ENCODE measurements around the gene ERF.

Gene ERF

DNA sequence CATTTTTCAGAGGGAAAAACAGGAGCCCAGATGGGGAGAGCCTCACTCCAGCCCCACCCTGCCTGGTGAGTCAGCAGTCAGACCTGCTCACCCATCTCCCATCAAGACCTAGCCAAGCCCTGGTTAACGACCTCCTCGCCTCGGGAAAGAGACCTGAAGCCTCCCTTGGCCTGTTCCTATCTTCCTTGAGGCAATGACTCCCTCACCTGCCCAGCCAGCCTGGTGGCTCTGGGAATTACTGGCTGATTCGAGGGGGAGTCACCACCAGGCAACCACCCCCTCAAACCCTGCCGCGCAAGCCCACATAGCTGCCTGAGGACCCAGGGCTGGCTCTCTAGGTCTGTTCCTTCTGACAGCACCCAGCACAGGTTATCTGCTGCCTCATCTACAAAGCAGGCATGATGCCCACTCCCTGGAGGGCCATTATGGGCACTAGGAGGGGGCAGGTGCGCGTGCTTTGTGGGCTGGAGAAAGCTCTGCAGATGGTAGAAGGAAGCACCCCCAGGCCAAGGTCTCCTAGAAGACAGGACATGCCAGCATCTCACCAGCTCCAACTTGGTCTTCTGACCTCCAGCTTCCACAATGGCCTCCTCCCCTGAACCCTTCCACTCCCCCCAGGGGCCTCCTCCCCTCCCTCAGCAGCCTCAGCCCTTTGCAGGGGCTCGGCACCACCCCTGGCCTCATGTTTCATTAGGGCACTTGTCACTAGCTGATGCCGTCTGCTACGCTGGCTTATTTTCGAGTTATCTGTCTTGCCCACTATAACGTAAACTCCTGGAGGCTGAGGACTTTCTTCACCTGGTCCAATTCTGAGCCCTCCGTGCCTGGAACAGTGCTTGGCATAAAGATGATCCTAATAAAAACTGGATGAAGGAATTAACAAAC, 47.8 kb downstream of the ERF start:
- TF ChIP-seq, protein P1, sequence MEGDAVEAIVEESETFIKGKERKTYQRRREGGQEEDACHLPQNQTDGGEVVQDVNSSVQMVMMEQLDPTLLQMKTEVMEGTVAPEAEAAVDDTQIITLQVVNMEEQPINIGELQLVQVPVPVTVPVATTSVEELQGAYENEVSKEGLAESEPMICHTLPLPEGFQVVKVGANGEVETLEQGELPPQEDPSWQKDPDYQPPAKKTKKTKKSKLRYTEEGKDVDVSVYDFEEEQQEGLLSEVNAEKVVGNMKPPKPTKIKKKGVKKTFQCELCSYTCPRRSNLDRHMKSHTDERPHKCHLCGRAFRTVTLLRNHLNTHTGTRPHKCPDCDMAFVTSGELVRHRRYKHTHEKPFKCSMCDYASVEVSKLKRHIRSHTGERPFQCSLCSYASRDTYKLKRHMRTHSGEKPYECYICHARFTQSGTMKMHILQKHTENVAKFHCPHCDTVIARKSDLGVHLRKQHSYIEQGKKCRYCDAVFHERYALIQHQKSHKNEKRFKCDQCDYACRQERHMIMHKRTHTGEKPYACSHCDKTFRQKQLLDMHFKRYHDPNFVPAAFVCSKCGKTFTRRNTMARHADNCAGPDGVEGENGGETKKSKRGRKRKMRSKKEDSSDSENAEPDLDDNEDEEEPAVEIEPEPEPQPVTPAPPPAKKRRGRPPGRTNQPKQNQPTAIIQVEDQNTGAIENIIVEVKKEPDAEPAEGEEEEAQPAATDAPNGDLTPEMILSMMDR (IDR thresholded peaks at IDR 0.05; ENCODE audit: insufficient read depth, low read length, missing control alignments), result no peak
- H3K4me3 ChIP-seq (ENCODE audit: low read depth, low read length), result no peak overlapping the region
- DNase-seq (ENCODE audit: low read depth, low spot score), result no peak
- CTCF ChIA-PET, result interaction anchor here (1.4 to 3.1 kb wide), 5 partner anchors 10 to 98 kb away, joined by 4 to 16 read pairs (median 8); partner anchors contain the start of gene DEDD2
- POLR2A ChIA-PET, result interaction anchor here (1.0 kb wide), 1 partner anchor 12 kb away, joined by 3 read pairs; no protein-coding TSS in a partner anchor

DNA sequence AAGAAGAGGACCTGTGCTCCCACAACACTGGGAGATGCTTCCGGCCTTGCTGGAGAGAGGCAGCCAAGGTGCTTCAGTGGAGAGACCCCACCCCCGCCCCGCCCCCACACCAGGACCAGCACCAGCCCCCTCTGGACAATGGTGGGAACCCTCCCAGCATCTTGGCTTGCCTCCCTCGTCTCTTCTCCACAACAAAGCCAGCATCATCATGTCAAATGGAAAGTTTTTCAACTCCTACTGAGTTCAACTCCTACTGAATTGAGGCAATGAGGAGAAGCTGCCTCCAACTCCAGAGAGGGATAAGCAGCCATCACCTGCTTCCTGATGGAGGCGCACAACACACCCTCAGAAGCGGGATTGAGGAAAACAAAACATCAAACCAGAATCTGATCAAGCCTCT, 50.3 kb downstream of the ERF start:
- CTCF ChIA-PET, result interaction anchor here (1.5 to 1.6 kb wide), 2 partner anchors 11 to 20 kb away, joined by 5 to 9 read pairs; no protein-coding TSS in a partner anchor
- DNase-seq (ENCODE audit: low read depth, low spot score), result no peak
- no peak overlapping the region for H3K4me3 ChIP-seq (ENCODE audit: low read depth, low read length)
- POLR2A ChIA-PET, result no interaction called here
- TF ChIP-seq, protein P1 (IDR thresholded peaks at IDR 0.05; ENCODE audit: insufficient read depth, low read length, missing control alignments), result no peak

DNA sequence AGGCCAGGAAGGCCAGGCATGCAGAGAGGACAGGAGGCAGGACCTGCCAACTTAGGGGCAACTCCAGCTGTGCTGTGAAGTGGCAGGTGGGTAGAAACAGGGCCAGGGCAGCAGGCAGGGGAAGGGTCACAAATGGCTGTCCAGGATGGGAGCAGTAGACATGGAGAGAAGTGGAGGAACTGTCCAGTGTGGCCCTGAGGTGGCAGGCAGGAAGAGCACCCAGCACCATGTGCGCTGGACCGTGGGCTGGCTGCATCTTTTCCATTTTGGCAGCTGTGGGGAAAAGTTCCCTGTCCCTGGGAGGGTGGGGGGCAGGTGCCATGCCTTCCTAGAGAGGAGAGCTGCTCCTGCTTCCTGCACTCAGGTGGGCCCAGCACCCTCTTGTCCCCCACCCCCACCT, 51.2 kb downstream of the ERF start:
- no peak overlapping the region for H3K4me3 ChIP-seq (ENCODE audit: low read depth, low read length)
- POLR2A ChIA-PET, result interaction anchor here (0.6 kb wide), 1 partner anchor 117 kb away, joined by 3 read pairs; no protein-coding TSS in a partner anchor
- TF ChIP-seq, protein P1 (IDR thresholded peaks at IDR 0.05; ENCODE audit: insufficient read depth, low read length, missing control alignments), result no peak
- DNase-seq (ENCODE audit: low read depth, low spot score), result no peak
- CTCF ChIA-PET, result interaction anchor here (1.5 kb wide), 1 partner anchor 19 kb away, joined by 5 read pairs; no protein-coding TSS in a partner anchor

DNA sequence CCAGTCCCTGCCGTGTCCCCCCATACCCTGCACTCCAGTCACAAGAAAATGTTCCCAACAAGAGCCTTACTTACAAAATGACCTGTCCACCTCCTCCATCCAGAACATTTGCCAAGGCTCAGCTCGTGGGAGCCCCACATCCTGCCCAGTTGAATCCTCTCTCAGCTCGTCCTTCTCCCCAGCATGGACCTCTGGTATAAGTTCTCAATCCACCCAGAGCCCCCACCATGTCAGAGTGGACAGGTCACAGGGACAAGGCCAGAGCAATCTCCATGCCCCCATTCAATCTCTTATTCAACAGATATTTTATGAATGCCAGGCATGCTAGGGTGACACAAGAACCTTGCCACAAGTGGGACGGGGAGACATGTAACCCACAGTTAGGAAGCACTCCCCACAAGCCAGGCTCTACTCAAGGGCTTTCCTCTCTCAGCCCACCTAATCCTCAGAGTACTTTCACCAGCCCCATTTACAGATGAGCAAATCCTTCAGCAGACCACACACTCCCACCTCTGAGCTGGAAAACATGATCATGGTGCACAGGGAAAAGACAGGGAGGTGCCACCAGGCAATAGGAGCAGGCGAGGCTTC, 52.5 kb downstream of the ERF start:
- ChIA-PET POLR2A (no interaction called here), CTCF (interaction anchor here (1.0 to 1.3 kb wide), 2 partner anchors 18 to 44 kb away, joined by 3 to 8 read pairs; no protein-coding TSS in a partner anchor)
- H3K4me3 ChIP-seq (ENCODE audit: low read depth, low read length), result no peak overlapping the region
- TF ChIP-seq, protein P1 (IDR thresholded peaks at IDR 0.05; ENCODE audit: insufficient read depth, low read length, missing control alignments), result no peak
- no peak for DNase-seq (ENCODE audit: low read depth, low spot score)

DNA sequence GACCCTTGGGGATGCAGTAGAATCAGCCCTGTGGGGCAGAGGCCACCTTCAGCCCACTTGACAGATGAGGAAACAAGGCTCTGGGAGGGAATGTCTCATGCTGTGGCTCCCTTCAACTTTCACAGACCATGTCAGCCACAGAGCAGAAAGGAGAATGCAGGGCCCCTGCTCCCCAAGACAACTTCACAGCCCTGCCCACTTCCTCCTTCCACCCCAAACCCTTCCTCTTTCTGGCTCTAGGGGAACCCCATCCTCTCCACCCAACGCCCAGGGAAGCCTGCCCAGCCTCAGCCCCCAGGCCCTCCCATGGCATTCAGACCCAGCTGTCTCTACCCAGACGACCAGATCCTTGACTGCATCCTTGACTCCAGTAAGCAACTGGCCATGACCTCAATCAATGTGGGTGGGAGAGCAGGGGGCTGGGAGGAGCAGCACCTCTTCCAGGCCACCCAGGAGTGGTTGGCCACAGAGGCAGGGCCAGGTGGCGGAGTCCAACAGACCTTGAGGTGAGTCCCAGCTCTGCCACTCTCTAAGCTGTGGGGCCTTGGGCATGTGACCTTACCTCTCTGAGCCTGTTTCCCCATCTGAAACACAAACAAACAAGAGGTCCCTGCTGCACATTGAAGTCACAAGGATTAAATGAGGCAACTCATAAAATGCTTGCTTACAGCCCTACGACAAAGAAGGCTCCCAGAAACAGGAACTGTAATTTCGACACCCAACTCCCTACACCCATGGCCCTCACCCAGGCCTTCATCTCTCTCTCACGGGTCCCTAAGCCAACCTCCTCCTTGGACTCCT, 53.2 kb downstream of the ERF start:
- H3K4me3 ChIP-seq (ENCODE audit: low read depth, low read length), result no peak overlapping the region
- TF ChIP-seq, protein P1 (IDR thresholded peaks at IDR 0.05; ENCODE audit: insufficient read depth, low read length, missing control alignments), result no peak
- CTCF ChIA-PET, result interaction anchor here (1.0 to 1.3 kb wide), 2 partner anchors 17 to 45 kb away, joined by 3 to 8 read pairs; no protein-coding TSS in a partner anchor
- no peak for DNase-seq (ENCODE audit: low read depth, low spot score)
- POLR2A ChIA-PET, result no interaction called here
